GM06990 (cell line): ENCODE data around the gene TXNDC8.
"Not testable (repeated sequence)": the region's sequence is repeated elsewhere in the genome, so short reads cannot be mapped to it uniquely, and the experiment has no call there.

Source experiments
- DNase-seq: peaks from one replicate; pipeline ENCODE4 v3.0.0-alpha.2; 2011; ENCODE audit not compliant: insufficient read length; ENCODE audit errors: extremely low read depth
- H3K27me3 ChIP-seq: replicated peaks from 2 replicates; pipeline ENCODE4 v1.6.0; 2011; ENCODE audit warnings: low read length; ENCODE audit not compliant: control insufficient read depth, insufficient read depth
- H3K36me3 ChIP-seq: 2 replicates; pipeline ENCODE4 v1.5.1; 2011; ENCODE audit warnings: low read length; ENCODE audit not compliant: control insufficient read depth, insufficient read depth
- H3K4me3 ChIP-seq: replicated peaks from 2 replicates; pipeline ENCODE4 v1.5.1; 2011; ENCODE audit warnings: low read depth, mild to moderate bottlenecking, control low read depth, low read length
- CTCF ChIP-seq: IDR thresholded peaks from 2 replicates; pipeline ENCODE4 v1.5.1; 2011; ENCODE audit warnings: low read length, control low read depth, mild to moderate bottlenecking, inconsistent platforms; ENCODE audit not compliant: insufficient read depth, poor library complexity, severe bottlenecking

The TXNDC8 gene

GRCh38 chr9:110364451-110364850 is 26.8 kb upstream of the TXNDC8 start:
- no peak for DNase-seq

DNA sequence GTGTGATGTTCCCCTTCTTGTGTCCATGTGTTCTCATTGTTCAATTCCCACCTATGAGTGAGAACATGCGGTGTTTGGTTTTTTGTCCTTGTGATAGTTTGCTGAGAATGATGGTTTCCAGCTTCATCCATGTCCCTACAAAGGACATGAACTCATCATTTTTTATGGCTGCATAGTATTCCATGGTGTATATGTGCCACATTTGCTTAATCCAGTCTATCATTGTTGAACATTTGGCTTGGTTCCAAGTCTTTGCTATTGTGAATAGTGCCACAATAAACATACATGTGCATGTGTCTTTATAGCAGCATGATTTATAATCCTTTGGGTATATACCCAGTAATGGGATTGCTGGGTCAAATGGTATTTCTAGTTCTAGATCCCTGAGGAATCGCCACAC is 21.3 kb upstream of the TXNDC8 start:
- not testable (repeated sequence) for H3K4me3 ChIP-seq, H3K27me3 ChIP-seq, DNase-seq

More at GRCh38 chr9:110364451-110364850, 26.8 kb upstream of the TXNDC8 start:
- no peaks in the 10 kb centered on the region for H3K27me3 ChIP-seq
- no peaks in the 10 kb centered on the region for H3K36me3 ChIP-seq
- TF ChIP-seq CTCF, result no peak
- no peak overlapping the region for H3K4me3 ChIP-seq

DNA sequence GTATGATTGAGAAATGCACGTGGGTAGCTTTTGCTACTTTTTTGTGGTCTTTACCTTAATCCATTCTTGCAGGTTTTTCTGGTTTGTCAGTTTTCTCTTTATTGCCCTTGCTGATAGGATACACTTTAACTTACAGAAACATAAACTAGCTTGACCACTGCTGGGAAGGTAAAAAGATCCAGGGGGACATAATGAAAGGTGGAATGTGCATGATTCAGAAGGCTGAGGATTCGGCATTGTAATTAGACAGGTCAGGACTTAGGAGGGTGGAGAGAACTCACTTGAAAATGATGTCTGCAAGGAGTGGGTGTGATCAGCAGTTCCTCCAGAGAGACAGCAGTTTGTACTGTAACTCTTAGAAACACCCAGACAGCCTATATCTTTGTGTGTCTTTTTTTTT is 19.8 kb upstream of the TXNDC8 start:
- DNase-seq, result no peak
- H3K27me3 ChIP-seq, result no peaks in the 10 kb centered on the region
- no peak for TF ChIP-seq CTCF
- H3K36me3 ChIP-seq, result no peaks in the 10 kb centered on the region
- no peak overlapping the region for H3K4me3 ChIP-seq

More for the DNA sequence above, 21.3 kb upstream of the TXNDC8 start:
- H3K36me3 ChIP-seq, result not testable (repeated sequence)

DNA sequence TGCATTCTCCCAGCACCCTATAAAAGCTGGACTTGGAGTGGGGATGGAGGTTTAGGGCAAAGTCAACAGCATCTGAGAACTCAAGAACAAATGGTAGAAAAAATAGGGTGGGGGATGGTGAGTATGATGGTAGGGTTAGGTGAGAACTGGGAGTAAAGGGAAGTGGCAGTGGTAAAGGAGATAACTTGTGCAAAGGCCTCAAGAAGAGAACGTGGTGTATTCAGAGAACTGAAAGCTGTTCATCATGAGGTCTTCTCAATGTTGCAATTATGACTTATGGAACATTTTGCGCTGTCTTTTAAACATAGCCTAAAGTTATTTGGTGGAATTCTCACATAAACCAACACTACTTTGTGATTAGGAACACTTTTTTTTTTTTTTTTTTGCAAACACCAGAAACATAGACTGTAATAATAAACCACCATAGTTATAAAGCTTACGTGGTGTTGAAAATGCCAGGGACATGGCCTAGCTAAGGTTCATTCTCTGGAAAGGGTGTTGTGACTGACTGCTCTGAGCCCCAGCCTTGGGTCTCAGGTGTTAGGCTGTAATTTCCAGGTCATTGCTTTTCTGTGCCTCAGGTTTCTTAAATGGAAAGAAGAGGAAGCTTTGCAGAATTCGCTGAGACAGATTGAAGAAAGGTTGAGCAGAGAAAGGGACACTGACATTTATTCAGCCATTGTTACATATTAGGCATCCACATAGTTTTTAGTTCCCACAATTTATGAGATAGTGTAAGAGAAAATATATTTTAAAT is 19.2 kb upstream of the TXNDC8 start:
- Histone ChIP-seq H3K27me3 (no peaks in the 10 kb centered on the region), H3K4me3 (no peak overlapping the region), H3K36me3 (no peaks in the 10 kb centered on the region)
- no peak for DNase-seq
- TF ChIP-seq CTCF, result no peak

DNA sequence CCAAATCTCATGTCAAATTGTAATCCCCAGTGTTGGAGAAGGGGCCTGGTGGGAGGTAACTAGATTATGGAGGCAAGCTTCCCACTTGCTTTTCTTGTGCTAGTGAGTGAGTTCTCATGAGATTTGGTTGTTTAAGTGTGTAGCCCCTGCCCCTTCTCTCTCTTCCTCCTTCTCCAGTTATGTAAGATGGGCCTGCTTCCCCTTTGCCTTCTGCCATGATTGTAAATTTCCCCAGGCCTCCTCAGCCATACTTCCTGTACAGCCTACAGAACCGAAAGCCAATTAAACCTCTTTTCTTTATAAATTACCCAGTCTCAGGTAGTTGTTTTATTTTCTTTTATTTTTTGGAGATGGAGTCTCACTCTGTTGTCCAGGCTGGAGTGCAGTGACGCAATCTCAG is 18.2 kb upstream of the TXNDC8 start:
- no peaks in the 10 kb centered on the region for H3K27me3 ChIP-seq
- no peak for DNase-seq
- no peaks in the 10 kb centered on the region for H3K36me3 ChIP-seq
- TF ChIP-seq CTCF, result no peak
- no peak overlapping the region for H3K4me3 ChIP-seq

- TF ChIP-seq CTCF, result no peak
- no peak for DNase-seq
Observed at GRCh38 chr9:110351009-110351467, 13.4 kb upstream of the TXNDC8 start.

More at GRCh38 chr9:110351009-110351467, 13.4 kb upstream of the TXNDC8 start:
- Histone ChIP-seq H3K4me3 (no peak overlapping the region), H3K27me3 (no peaks in the 10 kb centered on the region), H3K36me3 (no peaks in the 10 kb centered on the region)
